Epithelial cell of esophagus (primary cell): ENCODE measurements around the gene SSBP3.

Experiments
- DNase-seq: peaks from one replicate; pipeline ENCODE4 v3.0.0; 2010; ENCODE audit warnings: low read depth
- H3K4me3 ChIP-seq: 2 replicates; pipeline ENCODE4 v1.5.1; 2011; ENCODE audit warnings: mild to moderate bottlenecking, low read length, control low read depth
- TF ChIP-seq, protein P1 (sequence below): IDR thresholded peaks from 2 replicates; pipeline ENCODE4 v1.5.1; 2011; ENCODE audit warnings: low read depth, mild to moderate bottlenecking, low read length, control low read depth, inconsistent platforms; ENCODE audit not compliant: insufficient read depth; ENCODE audit errors: missing control alignments

The SSBP3 gene

DNA sequence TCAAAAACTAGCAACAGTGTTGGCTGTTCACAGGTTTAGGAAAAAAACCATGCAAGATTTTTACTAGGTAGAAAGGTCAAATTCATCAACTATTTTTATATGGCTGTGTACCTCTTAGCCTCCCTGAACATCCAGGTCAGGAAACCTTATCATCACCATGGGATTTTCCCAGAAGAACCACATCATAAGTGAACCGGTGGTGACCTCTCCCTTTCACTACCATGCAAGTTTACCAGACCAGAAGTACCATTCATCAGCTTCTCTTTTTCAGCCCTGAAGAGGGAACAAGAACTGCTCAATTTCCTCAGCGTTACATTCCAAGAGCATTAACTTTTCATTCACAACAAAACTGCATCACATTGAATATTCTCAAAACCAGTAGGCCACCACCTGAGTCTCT, 5.9 kb downstream of the SSBP3 start:
- no peak overlapping the region for H3K4me3 ChIP-seq
- no peak for DNase-seq
- TF ChIP-seq, protein P1, sequence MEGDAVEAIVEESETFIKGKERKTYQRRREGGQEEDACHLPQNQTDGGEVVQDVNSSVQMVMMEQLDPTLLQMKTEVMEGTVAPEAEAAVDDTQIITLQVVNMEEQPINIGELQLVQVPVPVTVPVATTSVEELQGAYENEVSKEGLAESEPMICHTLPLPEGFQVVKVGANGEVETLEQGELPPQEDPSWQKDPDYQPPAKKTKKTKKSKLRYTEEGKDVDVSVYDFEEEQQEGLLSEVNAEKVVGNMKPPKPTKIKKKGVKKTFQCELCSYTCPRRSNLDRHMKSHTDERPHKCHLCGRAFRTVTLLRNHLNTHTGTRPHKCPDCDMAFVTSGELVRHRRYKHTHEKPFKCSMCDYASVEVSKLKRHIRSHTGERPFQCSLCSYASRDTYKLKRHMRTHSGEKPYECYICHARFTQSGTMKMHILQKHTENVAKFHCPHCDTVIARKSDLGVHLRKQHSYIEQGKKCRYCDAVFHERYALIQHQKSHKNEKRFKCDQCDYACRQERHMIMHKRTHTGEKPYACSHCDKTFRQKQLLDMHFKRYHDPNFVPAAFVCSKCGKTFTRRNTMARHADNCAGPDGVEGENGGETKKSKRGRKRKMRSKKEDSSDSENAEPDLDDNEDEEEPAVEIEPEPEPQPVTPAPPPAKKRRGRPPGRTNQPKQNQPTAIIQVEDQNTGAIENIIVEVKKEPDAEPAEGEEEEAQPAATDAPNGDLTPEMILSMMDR, result no peak

- TF ChIP-seq, protein P1, result no peak
Measured at GRCh38 chr1:54399765-54400164, 6.4 kb downstream of the SSBP3 start.

DNA sequence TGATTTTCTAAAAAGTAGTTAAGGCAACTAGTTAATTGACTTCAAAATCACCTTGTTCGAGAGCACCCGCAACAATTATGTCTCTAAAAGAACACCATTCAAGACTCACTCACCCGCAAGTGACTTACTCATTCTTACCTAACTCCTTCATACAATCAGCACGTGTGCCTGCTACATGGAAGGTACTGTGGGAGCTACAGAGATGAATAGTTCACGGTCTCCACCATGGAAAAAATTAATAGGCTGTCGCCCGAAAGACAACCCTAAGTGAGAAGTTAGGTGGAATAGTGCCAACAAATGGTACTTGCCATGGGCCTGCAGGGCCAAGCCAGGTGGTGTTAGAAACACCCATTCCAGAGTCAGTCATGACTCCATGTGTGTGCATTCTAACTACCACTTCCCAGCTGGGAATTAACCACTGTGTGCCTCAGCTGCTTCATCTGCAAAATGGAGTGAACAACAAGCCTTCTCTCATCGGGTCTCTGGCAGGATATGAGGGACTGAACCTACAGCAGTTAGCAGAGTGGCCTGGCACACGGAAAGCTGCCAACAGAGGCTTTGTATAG, 7.1 kb downstream of the SSBP3 start:
- TF ChIP-seq, protein P1, result no peak
- H3K4me3 ChIP-seq, result no peak overlapping the region

More at GRCh38 chr1:54399765-54400164, 6.4 kb downstream of the SSBP3 start:
- no peak overlapping the region for H3K4me3 ChIP-seq
- no peak for DNase-seq

DNA sequence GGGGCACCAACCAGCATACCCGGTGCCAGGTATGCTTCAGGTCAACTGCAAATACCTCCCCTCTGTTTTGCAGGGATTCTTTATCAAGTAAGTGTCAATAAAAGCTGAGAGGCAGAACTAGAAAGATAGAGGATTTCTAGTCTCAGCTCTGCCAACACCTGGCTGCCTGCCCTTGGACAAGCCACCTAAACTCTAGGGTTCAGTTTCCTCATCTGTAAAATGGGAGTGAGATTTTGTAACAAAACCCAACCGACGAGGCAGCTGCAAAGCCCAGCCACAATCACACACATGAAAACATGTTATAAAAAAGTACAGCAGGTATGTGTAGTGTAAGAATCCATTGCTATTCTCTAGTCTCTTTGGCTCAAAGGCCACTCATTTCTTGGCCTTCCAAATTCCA, 8.2 kb downstream of the SSBP3 start:
- TF ChIP-seq, protein P1, result no peak
- H3K4me3 ChIP-seq, result no peak overlapping the region
- no peak for DNase-seq

More for the DNA sequence above, 7.1 kb downstream of the SSBP3 start:
- no peak for DNase-seq

- TF ChIP-seq, protein P1, result no peak
- no peak overlapping the region for H3K4me3 ChIP-seq
- DNase-seq, result no peak
Measured at GRCh38 chr1:54397090-54397591, 9.1 kb downstream of the SSBP3 start.

GRCh38 chr1:54396261-54396933, 9.8 kb downstream of the SSBP3 start:
- TF ChIP-seq, protein P1, result no peak
- no peak for DNase-seq
- no peak overlapping the region for H3K4me3 ChIP-seq
